T-helper 9 cell (primary cell): ENCODE results near the gene NKG7.
"Not testable (repeated sequence)": the region's sequence is repeated elsewhere in the genome, so short reads cannot be mapped to it uniquely, and the experiment has no call there.

Source experiments
- DNase-seq: peaks from one replicate; pipeline ENCODE4 v3.0.0-alpha.2; 2020
- total RNA-seq, 2 donors: gene quantifications; one replicate each; lab custom pipeline; 2026; lab: John Stamatoyannopoulos, UW

Gene NKG7
- total RNA-seq = 5.7 to 15.4 reads per million in 2 donors

DNA sequence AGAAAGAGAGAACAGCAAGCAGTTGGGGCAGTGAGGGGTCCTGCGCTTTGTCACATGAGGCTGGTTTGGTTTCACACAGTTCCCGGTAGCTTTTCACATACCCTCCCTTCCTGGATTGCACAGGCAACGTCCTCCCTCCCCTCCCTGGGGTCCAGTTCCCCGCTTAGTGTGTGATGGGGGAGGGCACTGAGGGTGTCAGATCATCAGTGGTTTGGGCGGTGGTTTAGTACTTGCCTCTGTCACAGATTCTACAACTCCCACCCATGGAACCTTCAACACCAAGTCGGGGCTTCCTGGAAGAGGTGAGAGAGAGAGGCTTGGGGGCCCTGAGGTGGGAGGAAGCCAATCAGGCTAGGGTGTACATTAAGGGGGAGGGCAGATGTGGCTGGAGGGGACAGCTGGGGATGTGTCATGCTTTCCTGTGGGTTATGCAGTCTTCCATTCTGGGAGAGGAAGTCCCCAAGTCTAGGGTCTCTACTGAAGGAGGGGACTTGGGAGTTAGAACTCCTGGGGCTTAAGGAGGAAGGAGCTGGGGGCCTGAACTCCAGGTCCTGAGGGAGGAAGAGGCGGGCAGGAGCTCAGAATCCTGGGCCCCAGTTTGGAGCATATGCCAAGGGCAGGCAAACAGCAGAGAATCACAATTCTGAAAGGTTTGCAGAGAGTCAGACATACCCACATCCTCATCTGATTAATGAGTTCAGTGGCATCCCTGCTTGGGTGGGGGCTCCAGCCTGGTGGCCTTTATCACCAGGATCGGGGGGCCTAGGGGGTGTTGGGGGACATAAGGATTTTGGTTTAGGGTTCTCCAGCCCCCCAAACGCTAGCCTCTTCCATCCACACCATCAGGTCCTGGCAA is at the start of gene NKG7:
Gene NKG7 (minus strand): TSS at position 6 of the 856 bp plus-strand sequence. CDS start 119 bp downstream, outside the sequence.
- peak; percentile 32 for DNase-seq

DNA sequence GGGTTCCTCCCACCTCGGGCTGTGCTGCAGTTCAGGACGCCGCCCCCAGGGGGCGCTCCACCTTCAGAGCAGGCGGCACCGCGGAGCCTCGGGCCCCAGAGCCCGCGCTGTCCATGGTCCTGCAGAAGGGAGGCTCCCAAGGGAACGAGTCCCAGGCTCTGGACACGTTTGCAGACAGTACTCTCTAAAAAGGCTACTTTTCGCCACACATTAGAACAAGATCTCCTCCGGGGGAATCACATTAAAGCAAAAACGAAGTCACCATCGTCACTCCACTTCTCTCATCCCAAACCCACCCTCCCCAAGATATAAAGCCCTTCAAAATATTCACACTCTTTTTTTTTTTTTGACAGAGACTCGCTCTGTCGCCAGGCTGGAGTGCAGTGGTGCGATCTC is 49.6 kb upstream of the NKG7 start:
- DNase-seq = peak; percentile 84

GRCh38 chr19:51421229-51422052 is 49.0 kb upstream of the NKG7 start:
- DNase-seq = no peak

DNA sequence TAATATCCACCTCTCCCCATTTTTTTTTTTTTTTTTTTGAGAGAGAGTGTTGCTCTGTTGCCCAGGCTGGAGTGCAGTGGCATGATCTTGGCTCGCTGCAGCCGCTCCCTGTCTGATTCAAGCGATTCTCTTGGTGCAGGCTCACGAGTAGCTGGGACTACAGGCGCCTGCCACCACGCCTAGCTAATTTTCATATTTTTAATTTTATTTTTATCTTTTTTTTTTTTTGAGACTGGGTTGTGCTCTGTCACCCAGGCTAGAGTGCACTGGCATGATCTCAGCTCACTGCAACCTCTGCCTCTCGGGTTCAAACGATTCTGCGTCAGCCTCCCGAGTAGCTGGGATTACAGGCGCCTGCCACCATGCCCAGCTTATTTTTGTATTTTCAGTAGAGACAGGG is 48.1 kb upstream of the NKG7 start:
- DNase-seq = not testable (repeated sequence)

- DNase-seq = no peak
These were observed 46.3 kb upstream of the NKG7 start for GRCh38 chr19:51418707-51419106.

DNA sequence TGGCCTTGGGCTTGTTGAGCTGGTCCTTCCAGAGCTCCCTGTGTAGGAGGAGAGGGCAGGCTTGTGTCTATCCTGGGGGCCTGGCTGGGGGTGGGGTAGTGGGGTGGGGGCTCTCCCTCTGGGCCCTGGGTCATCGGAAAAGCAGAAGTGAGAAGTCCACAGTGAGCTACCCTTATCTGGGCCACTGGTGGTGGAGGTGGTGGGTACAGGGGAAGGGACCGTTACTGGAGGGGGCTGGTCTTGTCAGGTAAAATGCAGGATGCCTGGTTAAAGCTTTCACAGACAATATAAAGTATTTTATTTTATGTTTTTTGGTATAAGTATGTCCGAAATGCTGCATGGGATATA is 45.3 kb upstream of the NKG7 start:
- no peak for DNase-seq

GRCh38 chr19:51417107-51417809 is 44.8 kb upstream of the NKG7 start, which contains the start of gene SIGLEC10:
Gene SIGLEC10 (minus strand): TSS chr19:51417642. CDS start chr19:51417581, 61 bp downstream.
- no peak for DNase-seq

DNA sequence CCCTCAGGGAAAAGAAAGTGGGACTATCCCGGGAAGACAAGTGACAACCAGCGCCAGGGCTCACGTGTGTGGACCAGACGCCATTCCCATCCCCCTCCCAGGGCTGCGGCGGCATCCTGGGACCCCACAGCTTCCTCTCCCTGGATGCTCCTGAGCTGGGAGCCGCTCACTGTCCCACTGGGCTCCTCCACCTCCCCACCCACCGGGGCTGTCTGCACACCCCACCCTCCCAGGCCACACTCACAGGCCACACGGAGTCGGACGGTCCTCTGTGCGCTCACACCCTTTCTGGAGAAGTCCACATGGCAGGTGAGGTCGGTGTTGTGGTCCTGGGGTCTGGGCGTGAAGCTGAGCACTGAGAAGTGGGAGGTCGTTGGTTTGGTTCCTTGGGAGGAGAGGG is 44.0 kb upstream of the NKG7 start:
- not testable (repeated sequence) for DNase-seq

- no peak for DNase-seq
These were observed 42.7 kb upstream of the NKG7 start for GRCh38 chr19:51415187-51415586.

DNA sequence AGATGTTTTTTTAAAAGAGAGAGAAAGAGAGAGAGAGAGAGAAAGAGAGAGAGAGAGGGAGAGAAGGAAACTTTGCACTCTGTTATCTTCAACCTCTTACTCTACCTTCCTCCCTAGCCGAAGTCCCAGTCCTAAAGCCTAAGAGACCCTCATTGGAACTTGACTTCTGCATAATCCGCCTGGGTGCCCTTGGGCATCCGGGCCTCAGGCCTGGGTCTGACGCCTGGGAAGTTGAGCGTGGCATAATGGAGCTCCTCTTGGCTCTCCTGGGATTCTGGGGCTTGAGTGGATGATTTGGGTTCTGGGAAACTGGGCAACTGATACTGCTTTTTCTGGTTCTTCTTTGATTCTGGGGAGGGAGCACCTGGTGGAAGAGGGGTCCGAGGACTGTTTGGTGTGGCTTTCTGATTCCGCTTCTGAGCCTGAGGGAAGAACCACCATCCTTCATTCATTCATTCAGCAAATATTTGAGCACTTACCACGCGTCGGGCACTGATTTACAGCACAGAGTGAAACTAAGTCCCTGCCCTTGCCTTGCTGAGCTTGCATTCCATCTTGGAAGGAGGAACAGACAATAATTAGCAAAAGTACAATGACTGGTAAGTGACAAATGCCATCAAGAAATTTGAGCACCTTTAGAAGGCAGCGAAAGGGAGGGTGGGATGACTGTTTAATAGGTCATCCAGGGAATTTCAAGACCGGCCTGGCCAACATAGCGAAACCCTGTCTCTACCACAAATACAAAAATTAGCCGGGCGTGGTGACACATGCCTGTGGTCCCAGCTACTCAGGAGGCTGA is 38.7 kb upstream of the NKG7 start:
- DNase-seq = no peak

- DNase-seq = no peak
These were observed 35.2 kb upstream of the NKG7 start for GRCh38 chr19:51407511-51408131.

- DNase-seq = no peak
These were observed 29.7 kb upstream of the NKG7 start for GRCh38 chr19:51402117-51402516.

GRCh38 chr19:51399936-51400335 is 27.5 kb upstream of the NKG7 start:
- DNase-seq = not testable (repeated sequence)

- DNase-seq = no peak
These were observed 26.8 kb upstream of the NKG7 start for GRCh38 chr19:51399231-51399630.

DNA sequence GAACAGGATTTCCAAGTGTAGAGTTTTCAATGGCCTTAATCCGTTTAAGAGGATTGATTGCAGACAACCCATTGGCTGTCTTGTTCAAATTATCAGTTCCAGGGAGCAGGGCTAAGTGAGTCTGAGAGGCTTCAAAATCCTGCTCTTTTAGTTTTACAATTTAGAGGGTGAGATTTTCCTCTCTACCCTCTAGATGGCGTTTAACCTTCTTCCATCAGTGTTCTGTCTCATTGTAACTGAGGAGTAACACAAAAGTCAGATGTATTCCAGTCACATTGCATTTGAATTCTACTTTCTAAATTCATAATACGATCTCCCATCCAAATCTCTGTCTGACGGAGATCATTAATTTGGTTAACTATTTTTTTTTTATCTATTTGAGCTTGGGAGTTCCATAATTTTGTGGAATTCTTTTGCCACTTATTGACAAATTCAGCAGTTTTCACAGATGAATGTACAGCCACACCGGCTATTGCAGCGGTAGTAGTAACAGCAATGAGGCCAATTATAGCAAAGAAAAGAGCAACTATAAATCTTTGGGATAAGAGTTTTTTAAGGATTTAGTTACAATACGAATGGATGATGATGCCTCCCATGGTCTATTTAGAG is 25.7 kb upstream of the NKG7 start:
- DNase-seq = no peak

DNA sequence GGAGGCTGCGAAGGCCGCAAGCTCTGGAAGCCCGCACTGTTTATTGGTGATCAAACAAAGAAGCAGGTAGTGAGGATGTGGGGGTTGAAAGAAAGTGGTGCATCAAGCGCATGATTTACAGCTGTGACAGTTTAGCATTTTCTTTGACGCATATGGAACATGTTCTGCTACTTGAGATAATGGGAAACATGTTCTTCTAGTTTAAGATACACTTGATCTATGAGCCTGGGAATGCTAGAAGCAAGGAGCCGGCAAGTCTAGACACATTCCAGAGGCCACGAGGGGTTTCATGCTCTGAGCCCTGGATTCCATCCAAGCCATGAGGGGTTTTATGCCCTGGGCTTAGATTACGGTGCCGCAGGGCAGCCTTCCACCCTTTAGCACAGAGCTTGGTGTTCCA is 25.0 kb upstream of the NKG7 start:
- not testable (repeated sequence) for DNase-seq

- DNase-seq = no peak
These were observed 23.7 kb upstream of the NKG7 start for GRCh38 chr19:51396175-51396574.

- DNase-seq = peak; percentile 74
These were observed 21.8 kb upstream of the NKG7 start for GRCh38 chr19:51394050-51394836.

- no peak for DNase-seq
These were observed 20.2 kb upstream of the NKG7 start for GRCh38 chr19:51392701-51393100.

- no peak for DNase-seq
These were observed 18.7 kb upstream of the NKG7 start for GRCh38 chr19:51391073-51391611.
